Gastrocnemius medialis (tissue), 4 donors: ENCODE measurements around the gene PLPP4. TPM values are rescaled to one million over a fixed set of nuclear protein-coding genes. Genes with fewer than 3 reads are reported as not detected.

Experiments
- ATAC-seq, 2 donors: fragments of 150-250 bp; one replicate each; pipeline ENCODE4 v1.9.1; 2016
- DNase-seq, 2 donors: peaks; one replicate each; pipeline ENCODE4 v3.0.0-alpha.2; 2019
- H3K27ac ChIP-seq, 4 donors: fragments of 200-600 bp; sonication (generic); 1 replicate in 1 of 4; 2 replicates in 3 of 4; pipeline ENCODE4 v1.5.1; 2016 to 2018; ENCODE audit warnings: mild to moderate bottlenecking in 2 of 4, moderate library complexity in 1 of 4
- H3K27me3 ChIP-seq, 3 donors: fragments of 200-600 bp; sonication (generic) in 2 of 3; 1 replicate in 1 of 3; 2 replicates in 2 of 3; pipeline versions ENCODE4 v1.5.1 to v1.6.0; 2016 to 2019; ENCODE audit warnings: mild to moderate bottlenecking in 1 of 3, moderate library complexity in 1 of 3
- H3K36me3 ChIP-seq, 2 donors: fragments of 200-600 bp; sonication (generic) in 1 of 2; one replicate each; pipeline ENCODE4 v1.5.1; 2017 to 2018
- H3K4me1 ChIP-seq, 2 donors: fragments of 200-600 bp; sonication (generic) in 1 of 2; one replicate each; pipeline ENCODE4 v1.5.1; 2016 to 2017; ENCODE audit warnings: mild to moderate bottlenecking in 2 of 2
- H3K4me3 ChIP-seq, 4 donors: fragments of 200-600 bp; sonication (generic) in 3 of 4; 1 replicate in 1 of 4; 2 replicates in 3 of 4; pipeline ENCODE4 v1.5.1; 2016 to 2019; ENCODE audit warnings: mild to moderate bottlenecking in 2 of 4
- H3K9me3 ChIP-seq, 3 donors: fragments of 200-600 bp; sonication (generic) in 2 of 3; 1 replicate in 1 of 3; 2 replicates in 2 of 3; pipeline ENCODE4 v1.5.1; 2016 to 2019
- CTCF ChIP-seq, 5 experiments: fragments of 450-650 bp in 3 of 5; fragments of 200-600 bp in 2 of 5; sonication (generic) in 2 of 5; IDR thresholded peaks in 4 of 5; conservative IDR thresholded peaks in 1 of 5; 1 replicate in 4 of 5; 2 replicates in 1 of 5; pipeline ENCODE4 v1.5.1; 2016 to 2019; ENCODE audit warnings: antibody characterized with exemption in 5 of 5, mild to moderate bottlenecking in 3 of 5, moderate library complexity in 3 of 5
- POLR2A ChIP-seq, 2 donors: fragments of 450-650 bp; IDR thresholded peaks; one replicate each; pipeline ENCODE4 v1.6.1; 2017; ENCODE audit warnings: antibody characterized with exemption in 2 of 2, mild to moderate bottlenecking in 2 of 2, moderate library complexity in 2 of 2
- in situ Hi-C, 4 donors: fragments of 200-750 bp; cut with MboI; loops; one replicate each; pipeline versions ENCODE4 v1.15.0 to v1.8.0; 2017; ENCODE audit warnings: low sequenced_read_pairs in 4 of 4
- intact Hi-C: fragments of 100-400 bp; cut with DNase I; formaldehyde crosslinking; loops from one replicate; pipeline ENCODE4 v1.15.1; 2023; ENCODE audit warnings: low total_unique reads
- total RNA-seq, 4 donors: library from RNA; depleted of rRNA; stranded (reverse); fragments of >200 nt; gene quantifications; one replicate each; pipeline versions ENCODE4 v1.1.0 to v1.2.3, GENCODE V29; 2016

The PLPP4 gene
- total RNA-seq, 4 donors from 2014 or later = not detected

GRCh38 chr10:120612756-120613155, 155.7 kb downstream of the PLPP4 start:
- in situ Hi-C loops (no loop called here), intact Hi-C loops (no loop called here)
- no peak overlapping the region for H3K27ac ChIP-seq
- no peaks in the 10 kb centered on the region for H3K4me1 ChIP-seq
- H3K4me3 ChIP-seq = no peak overlapping the region
- DNase-seq (no peak), ATAC-seq (no peak)
- no peaks in the 10 kb centered on the region for H3K27me3 ChIP-seq
- TF ChIP-seq POLR2A (IDR thresholded peaks at IDR 0.05) = no peak
- no peaks in the 10 kb centered on the region for H3K36me3 ChIP-seq
- H3K9me3 ChIP-seq = peaks cover 0 to 4% (median 0%) of the 10 kb centered on the region in 3 donors

- H3K4me1 ChIP-seq = no peaks in the 10 kb centered on the region
- H3K9me3 ChIP-seq = peaks cover 0 to 4% (median 0%) of the 10 kb centered on the region in 3 donors
- ATAC-seq (no peak), DNase-seq (no peak)
- TF ChIP-seq POLR2A (IDR thresholded peaks at IDR 0.05) = no peak
- TF ChIP-seq CTCF (IDR thresholded peaks at IDR 0.05 in 4 of 5, conservative IDR thresholded peaks at IDR 0.05 in 1 of 5) = no peak
- no peaks in the 10 kb centered on the region for H3K27me3 ChIP-seq
- no peak overlapping the region for H3K27ac ChIP-seq
- H3K4me3 ChIP-seq = no peak overlapping the region
- no peaks in the 10 kb centered on the region for H3K36me3 ChIP-seq
- in situ Hi-C loops = no loop called here
- intact Hi-C loops = no loop called here
Measured at GRCh38 chr10:120613180-120613579, 156.2 kb downstream of the PLPP4 start.

- no peak overlapping the region for H3K27ac ChIP-seq
- H3K9me3 ChIP-seq = peaks cover 0 to 4% (median 0%) of the 10 kb centered on the region in 3 donors
- H3K36me3 ChIP-seq = no peaks in the 10 kb centered on the region
- TF ChIP-seq CTCF (IDR thresholded peaks at IDR 0.05 in 4 of 5, conservative IDR thresholded peaks at IDR 0.05 in 1 of 5) = no peak
- no peak for TF ChIP-seq POLR2A (IDR thresholded peaks at IDR 0.05)
- intact Hi-C loops (no loop called here), in situ Hi-C loops (no loop called here)
- no peak for ATAC-seq
- no peaks in the 10 kb centered on the region for H3K4me1 ChIP-seq
- H3K27me3 ChIP-seq = no peaks in the 10 kb centered on the region
- no peak overlapping the region for H3K4me3 ChIP-seq
- DNase-seq = no peak
Measured at GRCh38 chr10:120614680-120615079, 157.7 kb downstream of the PLPP4 start.

GRCh38 chr10:120616311-120616911, 159.4 kb downstream of the PLPP4 start:
- ATAC-seq = no peak
- intact Hi-C loops (no loop called here), in situ Hi-C loops (no loop called here)
- DNase-seq = no peak
- Histone ChIP-seq H3K27me3 (no peaks in the 10 kb centered on the region), H3K27ac (no peak overlapping the region), H3K36me3 (no peaks in the 10 kb centered on the region), H3K4me3 (no peak overlapping the region), H3K9me3 (peaks cover 0 to 4% (median 0%) of the 10 kb centered on the region in 3 donors), H3K4me1 (no peaks in the 10 kb centered on the region)
- no peak for TF ChIP-seq CTCF (IDR thresholded peaks at IDR 0.05 in 4 of 5, conservative IDR thresholded peaks at IDR 0.05 in 1 of 5)

- TF ChIP-seq CTCF (IDR thresholded peaks at IDR 0.05 in 4 of 5, conservative IDR thresholded peaks at IDR 0.05 in 1 of 5) = no peak
- TF ChIP-seq POLR2A (IDR thresholded peaks at IDR 0.05) = no peak
- Histone ChIP-seq H3K27ac (no peak overlapping the region), H3K4me1 (no peaks in the 10 kb centered on the region), H3K4me3 (no peak overlapping the region), H3K36me3 (no peaks in the 10 kb centered on the region), H3K27me3 (no peaks in the 10 kb centered on the region), H3K9me3 (no peaks in the 10 kb centered on the region)
- no peak for ATAC-seq
- intact Hi-C loops = no loop called here
- DNase-seq = no peak
- in situ Hi-C loops = no loop called here
Measured at GRCh38 chr10:120628197-120628596, 171.2 kb downstream of the PLPP4 start.
